Brain microvascular endothelial cell (primary cell): ENCODE data around the gene HMGN3.

Experiments
- DNase-seq: peaks from one replicate; pipeline ENCODE4 v3.0.0-alpha.2; 2020
- H3K27ac ChIP-seq: fragments of 250-450 bp; sonication (Bioruptor Pico); 2 replicates; pipeline ENCODE4 v1.5.1; 2020; ENCODE audit warnings: mild to moderate bottlenecking, moderate library complexity
- H3K27me3 ChIP-seq: fragments of 250-450 bp; sonication (Bioruptor Pico); replicated peaks from 2 replicates; pipeline ENCODE4 v1.5.1; 2020; ENCODE audit warnings: mild to moderate bottlenecking
- H3K36me3 ChIP-seq: fragments of 250-450 bp; sonication (Bioruptor Pico); replicated peaks from 2 replicates; pipeline ENCODE4 v1.5.1; 2020; ENCODE audit warnings: mild to moderate bottlenecking
- H3K4me3 ChIP-seq: 2 replicates; pipeline ENCODE4 v1.5.1; 2011; ENCODE audit warnings: low read depth, mild to moderate bottlenecking, control low read depth, low read length, moderate library complexity
- in situ Hi-C: cut with HindIII; loops from 2 replicates; pipeline ENCODE4 v1.10.0; 2017; ENCODE audit warnings: low sequenced_read_pairs, low pct_ligation_motif_present
- TF ChIP-seq, protein P1 (sequence below): IDR thresholded peaks from 2 replicates; pipeline ENCODE4 v1.5.1; 2011; ENCODE audit warnings: low read depth, mild to moderate bottlenecking, moderate library complexity, low read length, control low read depth, inconsistent platforms; ENCODE audit errors: missing control alignments

The HMGN3 gene

DNA sequence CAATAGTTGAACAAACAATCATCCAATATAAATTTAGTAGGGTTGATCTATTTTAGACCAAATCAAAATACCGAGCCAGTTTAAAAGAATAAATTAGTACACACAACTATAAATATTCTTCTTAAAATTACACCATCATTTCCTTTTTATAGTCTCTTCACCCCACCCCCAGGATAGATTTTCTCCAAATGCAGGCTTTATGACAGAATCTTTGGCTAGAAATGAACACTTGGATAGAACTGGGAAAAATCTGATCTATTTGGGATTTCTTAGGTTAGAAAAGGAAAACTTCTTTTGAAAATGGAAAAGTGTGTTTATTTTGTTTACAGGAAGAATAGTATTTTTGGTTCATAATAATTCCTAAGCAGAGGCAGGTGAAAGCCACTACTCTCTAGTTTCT is 74.6 kb downstream of the HMGN3 start:
- in situ Hi-C loops: no loop called here
- TF ChIP-seq, protein P1, sequence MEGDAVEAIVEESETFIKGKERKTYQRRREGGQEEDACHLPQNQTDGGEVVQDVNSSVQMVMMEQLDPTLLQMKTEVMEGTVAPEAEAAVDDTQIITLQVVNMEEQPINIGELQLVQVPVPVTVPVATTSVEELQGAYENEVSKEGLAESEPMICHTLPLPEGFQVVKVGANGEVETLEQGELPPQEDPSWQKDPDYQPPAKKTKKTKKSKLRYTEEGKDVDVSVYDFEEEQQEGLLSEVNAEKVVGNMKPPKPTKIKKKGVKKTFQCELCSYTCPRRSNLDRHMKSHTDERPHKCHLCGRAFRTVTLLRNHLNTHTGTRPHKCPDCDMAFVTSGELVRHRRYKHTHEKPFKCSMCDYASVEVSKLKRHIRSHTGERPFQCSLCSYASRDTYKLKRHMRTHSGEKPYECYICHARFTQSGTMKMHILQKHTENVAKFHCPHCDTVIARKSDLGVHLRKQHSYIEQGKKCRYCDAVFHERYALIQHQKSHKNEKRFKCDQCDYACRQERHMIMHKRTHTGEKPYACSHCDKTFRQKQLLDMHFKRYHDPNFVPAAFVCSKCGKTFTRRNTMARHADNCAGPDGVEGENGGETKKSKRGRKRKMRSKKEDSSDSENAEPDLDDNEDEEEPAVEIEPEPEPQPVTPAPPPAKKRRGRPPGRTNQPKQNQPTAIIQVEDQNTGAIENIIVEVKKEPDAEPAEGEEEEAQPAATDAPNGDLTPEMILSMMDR: no peak
- no peaks in the 10 kb centered on the region for H3K36me3 ChIP-seq
- DNase-seq: no peak
- no peak overlapping the region for H3K27ac ChIP-seq
- no peak overlapping the region for H3K4me3 ChIP-seq
- H3K27me3 ChIP-seq: no peaks in the 10 kb centered on the region

DNA sequence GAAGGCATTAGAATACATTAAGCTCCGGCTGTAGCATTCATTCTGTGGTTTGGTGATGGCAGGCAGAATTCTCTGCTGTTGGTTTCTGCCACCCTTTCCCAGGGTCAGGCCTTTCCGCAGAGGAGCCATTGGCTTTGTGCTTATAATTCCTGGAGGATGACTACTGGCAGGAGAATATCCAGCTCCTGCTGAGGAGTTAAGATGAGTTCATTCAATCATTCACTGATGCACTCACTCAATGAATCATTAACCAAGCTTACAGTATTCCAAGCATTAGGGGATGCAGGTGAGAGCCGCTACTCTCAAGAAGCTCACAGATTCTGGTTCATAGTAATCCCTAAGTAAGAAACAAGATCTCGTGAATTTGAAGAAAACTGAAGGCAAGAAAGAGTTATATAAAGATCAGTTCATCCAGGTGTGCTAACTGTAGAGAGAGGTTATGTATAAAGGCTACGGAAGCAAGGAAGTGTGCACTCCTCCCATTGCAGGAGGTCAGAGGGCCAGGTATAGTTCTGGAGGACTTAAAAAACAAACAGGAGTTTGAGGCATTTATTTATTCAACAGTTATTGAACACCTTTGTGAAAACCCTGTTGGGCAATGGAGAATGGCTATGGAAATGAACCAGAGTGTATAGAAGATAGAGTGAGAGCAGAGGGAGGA is 75.5 kb downstream of the HMGN3 start:
- in situ Hi-C loops: no loop called here
- no peaks in the 10 kb centered on the region for H3K36me3 ChIP-seq
- H3K4me3 ChIP-seq: no peak overlapping the region
- H3K27me3 ChIP-seq: no peaks in the 10 kb centered on the region
- DNase-seq: no peak
- H3K27ac ChIP-seq: no peak overlapping the region
- TF ChIP-seq, protein P1: no peak

DNA sequence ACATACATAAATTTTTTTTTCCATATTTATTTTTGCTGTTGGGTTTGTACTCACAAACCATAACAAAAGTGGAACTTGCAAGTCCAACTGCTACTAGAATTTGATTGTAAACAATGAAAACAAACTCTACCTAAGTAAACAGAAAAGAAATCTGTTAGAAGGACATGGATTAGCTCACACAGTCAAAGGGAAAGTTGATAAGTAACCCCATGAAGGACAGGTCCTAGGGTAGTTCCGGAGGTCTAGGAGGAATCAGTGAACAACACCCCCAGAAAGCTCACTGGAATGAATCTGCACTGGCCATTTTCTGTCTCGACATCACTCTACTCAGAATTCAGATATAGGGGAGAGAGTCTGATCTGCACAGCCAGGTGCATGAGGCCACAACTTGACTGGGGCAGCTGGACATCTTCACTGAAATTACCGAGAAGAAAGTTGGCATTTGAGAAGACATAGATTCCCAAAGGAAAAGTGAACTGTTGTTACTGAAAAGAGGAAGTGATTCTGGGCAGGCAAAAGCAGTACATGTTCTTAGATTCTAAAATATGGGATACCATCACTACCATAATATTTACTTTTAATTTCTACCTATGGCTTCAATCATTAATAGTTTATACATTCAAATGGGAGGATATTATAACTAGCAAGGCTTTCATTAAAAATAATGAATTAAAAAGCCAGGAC is 76.4 kb downstream of the HMGN3 start:
- DNase-seq: no peak
- H3K4me3 ChIP-seq: no peak overlapping the region
- TF ChIP-seq, protein P1: no peak
- in situ Hi-C loops: no loop called here
- H3K27me3 ChIP-seq: no peaks in the 10 kb centered on the region
- H3K36me3 ChIP-seq: no peaks in the 10 kb centered on the region
- H3K27ac ChIP-seq: no peak overlapping the region

DNA sequence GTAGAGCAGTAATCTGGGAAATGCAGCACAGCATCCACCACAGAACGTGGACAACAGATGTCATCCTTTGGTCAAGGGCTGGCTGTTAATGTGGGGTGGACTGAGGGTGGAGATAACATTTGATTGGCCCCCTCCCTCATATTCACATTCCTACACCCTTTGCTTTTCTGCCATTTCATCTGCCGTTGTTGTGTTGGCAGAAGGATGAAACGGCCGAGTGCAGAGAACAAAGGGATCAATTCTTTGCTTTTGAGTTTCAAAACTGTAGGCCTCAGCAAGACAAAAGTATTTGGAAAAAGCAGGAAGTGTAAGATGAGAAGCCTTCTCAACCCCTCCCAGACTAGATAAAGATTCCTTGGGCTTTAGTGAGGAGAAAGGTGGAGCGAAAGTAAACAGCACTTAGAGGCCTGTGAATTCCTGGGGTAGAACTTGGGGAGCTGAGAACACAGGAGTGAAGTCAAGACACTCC is 82.2 kb downstream of the HMGN3 start:
- no peak overlapping the region for H3K27ac ChIP-seq
- no peaks in the 10 kb centered on the region for H3K36me3 ChIP-seq
- no peaks in the 10 kb centered on the region for H3K27me3 ChIP-seq
- in situ Hi-C loops: no loop called here
- DNase-seq: no peak
- TF ChIP-seq, protein P1: no peak
- H3K4me3 ChIP-seq: no peak overlapping the region
